Gastrocnemius medialis (tissue), 4 donors: ENCODE results near the gene DNAH6. TPM values are rescaled to one million over a fixed set of nuclear protein-coding genes. Genes with fewer than 3 reads are reported as not detected.

Experiments
- ATAC-seq, 2 donors: fragments of 150-250 bp; one replicate each; pipeline ENCODE4 v1.9.1; 2016
- DNase-seq, 2 donors: peaks; one replicate each; pipeline ENCODE4 v3.0.0-alpha.2; 2019
- H3K27ac ChIP-seq, 4 donors: fragments of 200-600 bp; sonication (generic); 1 replicate in 1 of 4; 2 replicates in 3 of 4; pipeline ENCODE4 v1.5.1; 2016 to 2018; ENCODE audit warnings: mild to moderate bottlenecking in 2 of 4, moderate library complexity in 1 of 4
- H3K27me3 ChIP-seq, 3 donors: fragments of 200-600 bp; sonication (generic) in 2 of 3; 1 replicate in 1 of 3; 2 replicates in 2 of 3; pipeline versions ENCODE4 v1.5.1 to v1.6.0; 2016 to 2019; ENCODE audit warnings: mild to moderate bottlenecking in 1 of 3, moderate library complexity in 1 of 3
- H3K36me3 ChIP-seq, 2 donors: fragments of 200-600 bp; sonication (generic) in 1 of 2; one replicate each; pipeline ENCODE4 v1.5.1; 2017 to 2018
- H3K4me1 ChIP-seq, 2 donors: fragments of 200-600 bp; sonication (generic) in 1 of 2; one replicate each; pipeline ENCODE4 v1.5.1; 2016 to 2017; ENCODE audit warnings: mild to moderate bottlenecking in 2 of 2
- H3K4me3 ChIP-seq, 4 donors: fragments of 200-600 bp; sonication (generic) in 3 of 4; 1 replicate in 1 of 4; 2 replicates in 3 of 4; pipeline ENCODE4 v1.5.1; 2016 to 2019; ENCODE audit warnings: mild to moderate bottlenecking in 2 of 4
- H3K9me3 ChIP-seq, 3 donors: fragments of 200-600 bp; sonication (generic) in 2 of 3; 1 replicate in 1 of 3; 2 replicates in 2 of 3; pipeline ENCODE4 v1.5.1; 2016 to 2019
- POLR2A ChIP-seq, 2 donors: fragments of 450-650 bp; IDR thresholded peaks; one replicate each; pipeline ENCODE4 v1.6.1; 2017; ENCODE audit warnings: antibody characterized with exemption in 2 of 2, mild to moderate bottlenecking in 2 of 2, moderate library complexity in 2 of 2
- in situ Hi-C, 4 donors: fragments of 200-750 bp; cut with MboI; loops; one replicate each; pipeline versions ENCODE4 v1.15.0 to v1.8.0; 2017; ENCODE audit warnings: low sequenced_read_pairs in 4 of 4
- intact Hi-C: fragments of 100-400 bp; cut with DNase I; formaldehyde crosslinking; loops from one replicate; pipeline ENCODE4 v1.15.1; 2023; ENCODE audit warnings: low total_unique reads
- total RNA-seq, 4 donors: library from RNA; depleted of rRNA; stranded (reverse); fragments of >200 nt; gene quantifications; one replicate each; pipeline versions ENCODE4 v1.1.0 to v1.2.3, GENCODE V29; 2016
- TF ChIP-seq, protein P1 (sequence below), 5 experiments: fragments of 450-650 bp in 3 of 5; fragments of 200-600 bp in 2 of 5; sonication (generic) in 2 of 5; IDR thresholded peaks in 4 of 5; conservative IDR thresholded peaks in 1 of 5; 1 replicate in 4 of 5; 2 replicates in 1 of 5; pipeline ENCODE4 v1.5.1; 2016 to 2019; ENCODE audit warnings: antibody characterized with exemption in 5 of 5, mild to moderate bottlenecking in 3 of 5, moderate library complexity in 3 of 5

The DNAH6 gene
- total RNA-seq, 4 donors from 2014 or later: not detected

DNA sequence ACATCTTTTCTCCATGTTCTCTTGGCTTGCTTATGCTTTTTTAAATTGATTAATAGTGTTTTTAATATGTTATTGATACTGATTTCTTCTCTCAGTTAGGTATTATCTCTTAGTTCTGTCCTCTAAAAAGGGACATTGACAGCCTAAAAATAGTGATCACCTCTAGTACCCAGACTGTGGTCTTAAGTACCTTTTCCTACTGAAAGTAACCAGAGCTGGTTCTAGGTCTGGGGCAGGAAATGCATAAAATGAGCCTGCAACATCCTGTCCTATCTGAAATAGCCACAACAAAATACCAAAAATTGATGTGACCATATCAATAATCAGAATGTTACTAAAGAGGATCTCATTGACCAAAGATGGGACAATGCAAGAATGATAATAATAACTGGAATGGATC, 113.3 kb downstream of the DNAH6 start:
- in situ Hi-C loops: no loop called here
- TF ChIP-seq, protein P1, sequence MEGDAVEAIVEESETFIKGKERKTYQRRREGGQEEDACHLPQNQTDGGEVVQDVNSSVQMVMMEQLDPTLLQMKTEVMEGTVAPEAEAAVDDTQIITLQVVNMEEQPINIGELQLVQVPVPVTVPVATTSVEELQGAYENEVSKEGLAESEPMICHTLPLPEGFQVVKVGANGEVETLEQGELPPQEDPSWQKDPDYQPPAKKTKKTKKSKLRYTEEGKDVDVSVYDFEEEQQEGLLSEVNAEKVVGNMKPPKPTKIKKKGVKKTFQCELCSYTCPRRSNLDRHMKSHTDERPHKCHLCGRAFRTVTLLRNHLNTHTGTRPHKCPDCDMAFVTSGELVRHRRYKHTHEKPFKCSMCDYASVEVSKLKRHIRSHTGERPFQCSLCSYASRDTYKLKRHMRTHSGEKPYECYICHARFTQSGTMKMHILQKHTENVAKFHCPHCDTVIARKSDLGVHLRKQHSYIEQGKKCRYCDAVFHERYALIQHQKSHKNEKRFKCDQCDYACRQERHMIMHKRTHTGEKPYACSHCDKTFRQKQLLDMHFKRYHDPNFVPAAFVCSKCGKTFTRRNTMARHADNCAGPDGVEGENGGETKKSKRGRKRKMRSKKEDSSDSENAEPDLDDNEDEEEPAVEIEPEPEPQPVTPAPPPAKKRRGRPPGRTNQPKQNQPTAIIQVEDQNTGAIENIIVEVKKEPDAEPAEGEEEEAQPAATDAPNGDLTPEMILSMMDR (IDR thresholded peaks at IDR 0.05 in 4 of 5, conservative IDR thresholded peaks at IDR 0.05 in 1 of 5): no peak
- TF ChIP-seq POLR2A (IDR thresholded peaks at IDR 0.05): no peak
- ATAC-seq: no peak

DNA sequence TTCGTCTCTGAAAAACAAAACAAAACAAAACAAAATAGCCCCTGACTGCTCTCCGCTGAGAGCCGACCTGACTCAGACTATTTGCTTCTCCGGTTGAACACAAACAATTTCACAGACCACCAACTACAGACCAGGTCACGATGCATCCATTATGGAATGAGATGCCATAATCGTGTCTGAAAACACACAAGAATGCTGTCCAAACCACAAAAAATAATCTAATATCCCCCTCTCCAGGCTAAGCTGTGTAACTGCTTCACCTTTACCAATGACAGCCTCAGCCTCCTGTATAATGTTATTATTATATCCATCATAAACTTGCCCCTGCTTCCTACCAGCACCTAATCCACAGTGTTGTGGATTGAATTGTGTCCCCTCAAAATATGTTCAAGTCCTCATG, 114.7 kb downstream of the DNAH6 start:
- H3K36me3 ChIP-seq: no peaks in the 10 kb centered on the region
- intact Hi-C loops (no loop called here), in situ Hi-C loops (no loop called here)
- no peaks in the 10 kb centered on the region for H3K27me3 ChIP-seq
- H3K4me1 ChIP-seq: no peaks in the 10 kb centered on the region
- no peaks in the 10 kb centered on the region for H3K9me3 ChIP-seq
- DNase-seq (no peak), ATAC-seq (no peak)
- no peak overlapping the region for H3K27ac ChIP-seq
- TF ChIP-seq, protein P1 (IDR thresholded peaks at IDR 0.05 in 4 of 5, conservative IDR thresholded peaks at IDR 0.05 in 1 of 5): no peak
- TF ChIP-seq POLR2A (IDR thresholded peaks at IDR 0.05): no peak
- H3K4me3 ChIP-seq: no peak overlapping the region

More for the DNA sequence above, 113.3 kb downstream of the DNAH6 start:
- H3K27me3 ChIP-seq: no peaks in the 10 kb centered on the region
- H3K27ac ChIP-seq: no peak overlapping the region
- intact Hi-C loops: no loop called here
- no peak for DNase-seq
- H3K9me3 ChIP-seq: no peaks in the 10 kb centered on the region
- no peaks in the 10 kb centered on the region for H3K36me3 ChIP-seq
- no peak overlapping the region for H3K4me3 ChIP-seq
- no peaks in the 10 kb centered on the region for H3K4me1 ChIP-seq

DNA sequence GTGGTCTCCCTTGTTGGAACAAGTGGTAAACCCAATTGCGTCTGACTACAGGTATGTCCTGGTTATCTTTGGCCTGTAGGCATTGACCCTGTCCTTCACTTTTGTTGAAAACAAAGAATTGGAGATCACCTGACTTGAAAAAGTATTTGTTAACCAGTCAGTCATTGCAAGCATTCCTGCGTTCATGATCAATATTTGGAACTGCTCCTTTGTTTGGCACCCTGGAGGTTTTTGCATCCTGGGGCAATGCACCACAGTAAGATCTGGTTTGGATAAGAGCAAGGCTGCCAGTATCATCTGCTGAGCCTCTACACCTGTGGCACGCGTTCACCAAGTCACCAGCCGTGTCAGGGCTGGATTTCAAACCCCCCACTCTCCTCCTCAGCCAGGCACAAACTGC, 115.7 kb downstream of the DNAH6 start:
- DNase-seq (no peak), ATAC-seq (no peak)
- H3K9me3 ChIP-seq: no peaks in the 10 kb centered on the region
- intact Hi-C loops: no loop called here
- in situ Hi-C loops: no loop called here
- no peak overlapping the region for H3K4me3 ChIP-seq
- TF ChIP-seq POLR2A (IDR thresholded peaks at IDR 0.05): no peak
- TF ChIP-seq, protein P1 (IDR thresholded peaks at IDR 0.05 in 4 of 5, conservative IDR thresholded peaks at IDR 0.05 in 1 of 5): no peak
- H3K27ac ChIP-seq: no peak overlapping the region
- H3K4me1 ChIP-seq: no peaks in the 10 kb centered on the region
- no peaks in the 10 kb centered on the region for H3K27me3 ChIP-seq
- no peaks in the 10 kb centered on the region for H3K36me3 ChIP-seq

DNA sequence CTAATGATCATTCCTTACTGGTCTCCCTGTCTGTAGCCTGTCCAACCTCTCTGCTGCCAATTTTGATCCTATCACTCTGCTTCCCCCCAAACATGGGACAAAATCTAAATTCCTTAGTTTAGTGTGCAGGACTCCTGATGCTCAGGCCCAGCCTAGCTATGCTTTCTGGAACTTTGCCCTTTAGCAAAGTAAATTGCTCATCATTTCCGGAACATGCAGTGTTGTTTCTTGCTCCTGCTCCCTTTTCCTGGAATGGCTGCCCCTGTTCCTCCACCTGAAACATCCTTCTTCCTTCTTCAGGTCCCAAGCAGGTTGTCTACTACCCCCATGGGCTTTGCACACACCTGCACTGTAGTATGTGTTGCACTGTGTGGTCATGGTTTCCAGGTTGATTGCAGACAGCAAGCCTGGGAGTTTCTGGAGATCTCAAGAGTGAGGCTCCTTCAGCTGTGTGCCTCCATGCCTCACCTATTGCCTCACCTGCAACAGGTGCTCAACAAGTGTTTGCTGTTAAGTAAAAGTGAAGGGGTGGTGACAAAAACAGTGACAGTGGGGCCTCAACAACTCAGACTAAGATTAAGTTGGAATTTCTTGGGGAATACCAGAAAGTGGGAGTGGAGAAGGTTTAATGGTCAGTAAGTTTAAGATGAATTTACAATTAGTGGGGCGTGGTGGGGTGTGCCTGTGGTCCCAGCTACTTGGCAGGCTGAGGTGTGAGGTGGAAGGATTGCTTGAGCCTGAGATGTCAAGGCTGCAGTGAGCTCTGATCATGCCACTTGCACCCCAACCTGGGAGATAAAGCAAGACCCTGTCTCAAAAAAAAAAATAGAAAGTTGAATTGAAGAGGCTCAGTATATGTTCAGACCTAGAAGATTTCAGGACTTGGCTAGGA, 120.0 kb downstream of the DNAH6 start:
- ATAC-seq (no peak), DNase-seq (no peak)
- intact Hi-C loops (no loop called here), in situ Hi-C loops (no loop called here)
- Histone ChIP-seq H3K27me3 (no peaks in the 10 kb centered on the region), H3K9me3 (no peaks in the 10 kb centered on the region), H3K4me1 (no peaks in the 10 kb centered on the region), H3K27ac (no peak overlapping the region), H3K4me3 (no peak overlapping the region), H3K36me3 (no peaks in the 10 kb centered on the region)
- TF ChIP-seq POLR2A (IDR thresholded peaks at IDR 0.05): no peak
- TF ChIP-seq, protein P1 (IDR thresholded peaks at IDR 0.05 in 4 of 5, conservative IDR thresholded peaks at IDR 0.05 in 1 of 5): no peak
